ENCODE data around the gene RUFY3. TPM values are rescaled to one million over a fixed set of nuclear protein-coding genes. Genes with fewer than 3 reads are reported as not detected.

RUFY3 gene
- total and polyA plus RNA-seq, 2 of the 4 experiments (the other 2 are of a cell fraction) = 19.6 to 28.9 TPM

- H3K36me3 ChIP-seq (ENCODE audit: control insufficient read depth, insufficient read depth, low read length) = peaks cover 9% of the 10 kb centered on the region
- peak overlapping the region; percentile 69 for H2BK5ac ChIP-seq (ENCODE audit: low read depth, low read length, poor library complexity, severe bottlenecking)
- H3K9me1 ChIP-seq (ENCODE audit: insufficient read depth, low read length) = peaks cover 7% of the 10 kb centered on the region
- H3K14ac ChIP-seq (replicated peaks; ENCODE audit: low read depth, low read length) = peak overlapping the region; percentile 82
- DNase-seq (peak; percentile 49), ATAC-seq (ENCODE audit: low read depth) (peak; percentile 67)
- dilution Hi-C loops (cut with HindIII; ENCODE audit: low sequenced_read_pairs, unreplicated experiment) = no loop called here
- ChIA-PET POLR2A (ENCODE audit: unreplicated experiment) (no interaction called here), CTCF (interaction anchor here (0.6 to 0.9 kb wide), 3 partner anchors 11 to 187 kb away, joined by 3 to 4 read pairs (median 3); no protein-coding TSS in a partner anchor)
- H4K20me1 ChIP-seq (ENCODE audit: insufficient read depth, low read length) = peaks cover 36% of the 10 kb centered on the region
- H3K18ac ChIP-seq (ENCODE audit: low read depth, low read length) = peak overlapping the region; percentile 77
- intact Hi-C loops (cut with micrococcal nuclease) = loop anchor here (1.0 to 5.0 kb wide), 5 partner anchors 63 to 348 kb away; partner anchors contain the start of genes DCK and MOB1B
- H2AK5ac ChIP-seq (ENCODE audit: low read depth, low read length) = peak overlapping the region; percentile 65
- peak overlapping the region; percentile 95 for H2AK9ac ChIP-seq (replicated peaks; ENCODE audit: low read depth, low read length, poor library complexity)
- peak overlapping the region; percentile 63 for H3K27ac ChIP-seq (ENCODE audit: insufficient read depth, low read length)
- H3K9me3 ChIP-seq (ENCODE audit: control insufficient read depth, insufficient read depth, low read length) = no peaks in the 10 kb centered on the region
- H2BK15ac ChIP-seq (ENCODE audit: low read depth, low read length) = no peak overlapping the region
- H3K23ac ChIP-seq (ENCODE audit: low read depth, low read length) = peak overlapping the region; percentile 68
- no peaks in the 10 kb centered on the region for H3K27me3 ChIP-seq (ENCODE audit: control insufficient read depth, insufficient read depth, low read length)
- peak overlapping the region; percentile 6 to 82; a peak in 3 of 4 replicates for H4K8ac ChIP-seq (ENCODE audit: low read depth in 2 of 2, low read length in 2 of 2)
- H2BK20ac ChIP-seq (ENCODE audit: low read depth, low read length) = no peak overlapping the region
- H3K4me3 ChIP-seq (ENCODE audit: insufficient read depth, low read depth, low read length) = peak overlapping the region; percentile 70
- H2AFZ ChIP-seq (replicated peaks; ENCODE audit: low read length, poor library complexity) = peak overlapping the region; percentile 94
- BruUV-seq (replicated peaks) = no TSS peak
- H3K56ac ChIP-seq (ENCODE audit: extremely low read depth, insufficient read depth, low read length) = peak overlapping the region; percentile 78
- no peak for TF ChIP-seq CEBPB (IDR thresholded peaks at IDR 0.05; ENCODE audit: low read depth, low read length)
- TF ChIP-seq RAD21 (IDR thresholded peaks at IDR 0.05; ENCODE audit: low read length) = peak; percentile 23; the same call in 1 of the 2 replicates
- peak; percentile 11; the same call in 1 of the 2 replicates for TF ChIP-seq BHLHE40 (IDR thresholded peaks at IDR 0.05; ENCODE audit: low read depth, low read length)
- peak overlapping the region; percentile 91 for H3K9ac ChIP-seq (ENCODE audit: low read depth, low read length)
- H4K91ac ChIP-seq (ENCODE audit: insufficient read depth, low read depth, low read length) = peak overlapping the region; percentile 84
- H2BK120ac ChIP-seq (ENCODE audit: low read depth, low read length) = peak overlapping the region; percentile 53; the same call in 1 of the 2 replicates
- peak overlapping the region; percentile 18 for H4K5ac ChIP-seq (ENCODE audit: low read depth, low read length)
- peaks cover 5% of the 10 kb centered on the region for H3K4me1 ChIP-seq (ENCODE audit: control insufficient read depth, insufficient read depth, low read length)
- H3K79me1 ChIP-seq (ENCODE audit: low read depth in 1 of 2, low read length in 2 of 2) = peaks cover 0 to 22% of the 10 kb centered on the region in 2 experiments; a peak in 3 of 4 replicates
- in situ Hi-C loops (cut with MboI; ENCODE audit: low sequenced_read_pairs) = loop anchor here (10.0 kb wide), 1 partner anchor 156 kb away; the partner anchor contains the start of gene DCK
- peak overlapping the region; percentile 69 for H3K4me2 ChIP-seq (ENCODE audit: low read depth, low read length)
- 1% methylated on average over 26 of the region's 80 CpGs; no CpG with 5 or more reads in 1 of the 2 experiments for WGBS, 2 experiments (ENCODE audit: extremely low coverage in 2 of 2, insufficient read length in 1 of 2)
- peak overlapping the region; percentile 94 for H3K4ac ChIP-seq (ENCODE audit: low read depth, low read length)
These were observed 117.2 kb downstream of the RUFY3 start for GRCh38 chr4:70838666-70839588.

Measured in IMR-90 (cell line).